ENCODE data around the gene CCBE1. TPM values are rescaled to one million over a fixed set of nuclear protein-coding genes. Genes with fewer than 3 reads are reported as not detected.

CCBE1 gene
- total and polyA plus RNA-seq, 7 donors: 0.23 to 61.1 (median 38.9) TPM

GRCh38 chr18:59696311-59697235, 650 bp downstream of the CCBE1 start:
- TF ChIP-seq POLR2AphosphoS5 (IDR thresholded peaks at IDR 0.05) (peak in 2 of 4 donors; percentile 49 to 63), EP300 (IDR thresholded peaks at IDR 0.05) (no peak)
- intact Hi-C loops (cut with DNase I): loop anchor here (2.0 to 5.0 kb wide), 4 partner anchors 44 to 234 kb away; no protein-coding TSS in a partner anchor
- WGBS, 2 donors: 2 to 3% methylated on average over 79 of the region's 79 CpGs
- Histone ChIP-seq H3K36me3 (no peaks in the 10 kb centered on the region), H3K4me1 (peaks cover 3 to 58% (median 44%) of the 10 kb centered on the region in 4 donors), H3K4me3 (peak overlapping the region; percentile 71 to 95 (median 84)), H3K27me3 (peaks cover 0 to 17% (median 0%) of the 10 kb centered on the region in 3 donors), H3K9me3 (no peaks in the 10 kb centered on the region), H3K27ac (peak overlapping the region in 3 of 4 donors; percentile 85 to 89 (median 86))
- DNase-seq: peak; percentile 78

GRCh38 chr18:59695551-59695950, 1.7 kb downstream of the CCBE1 start:
- Histone ChIP-seq H3K4me3 (peak overlapping the region; percentile 71 to 95 (median 84)), H3K27ac (peak overlapping the region in 3 of 4 donors; percentile 85 to 89 (median 86)), H3K4me1 (peaks cover 3 to 56% (median 44%) of the 10 kb centered on the region in 4 donors), H3K27me3 (peaks cover 0 to 17% (median 0%) of the 10 kb centered on the region in 3 donors), H3K36me3 (no peaks in the 10 kb centered on the region), H3K9me3 (no peaks in the 10 kb centered on the region)
- WGBS, 2 donors: 26 to 65% methylated on average over 8 of the region's 8 CpGs
- TF ChIP-seq CTCF (IDR thresholded peaks at IDR 0.05) (no peak), EP300 (IDR thresholded peaks at IDR 0.05) (peak in 2 of 4 donors; percentile 44 to 50), POLR2A (IDR thresholded peaks at IDR 0.05) (no peak), POLR2AphosphoS5 (IDR thresholded peaks at IDR 0.05) (peak in 1 of 4 donors; percentile 55)
- intact Hi-C loops (cut with DNase I): loop anchor here (5.0 kb wide), 3 partner anchors 43 to 233 kb away; no protein-coding TSS in a partner anchor
- no peak for DNase-seq

- no peaks in the 10 kb centered on the region for H3K36me3 ChIP-seq
- DNase-seq: no peak
- H3K27me3 ChIP-seq: peaks cover 0 to 17% (median 0%) of the 10 kb centered on the region in 3 donors
- H3K9me3 ChIP-seq: no peaks in the 10 kb centered on the region
- no peak for TF ChIP-seq EP300 (IDR thresholded peaks at IDR 0.05)
- no peak for TF ChIP-seq CTCF (IDR thresholded peaks at IDR 0.05)
- no peak for TF ChIP-seq POLR2AphosphoS5 (IDR thresholded peaks at IDR 0.05)
- no peak for TF ChIP-seq POLR2A (IDR thresholded peaks at IDR 0.05)
- peak overlapping the region; percentile 71 to 95 (median 84) for H3K4me3 ChIP-seq
- peaks cover 3 to 56% (median 43%) of the 10 kb centered on the region in 4 donors for H3K4me1 ChIP-seq
- peak overlapping the region in 3 of 4 donors; percentile 85 to 89 (median 86) for H3K27ac ChIP-seq
- WGBS, 2 donors: 65 to 68% methylated on average over 4 of the region's 4 CpGs
- intact Hi-C loops (cut with DNase I): loop anchor here (5.0 kb wide), 3 partner anchors 43 to 233 kb away; no protein-coding TSS in a partner anchor
Observed at GRCh38 chr18:59694824-59695223, 2.4 kb downstream of the CCBE1 start.

- Histone ChIP-seq H3K4me3 (no peak overlapping the region), H3K4me1 (peaks cover 3 to 46% (median 30%) of the 10 kb centered on the region in 4 donors), H3K27ac (peak overlapping the region in 3 of 4 donors; percentile 58 to 89 (median 85)), H3K36me3 (no peaks in the 10 kb centered on the region), H3K27me3 (peaks cover 0 to 10% (median 0%) of the 10 kb centered on the region in 3 donors), H3K9me3 (no peaks in the 10 kb centered on the region)
- intact Hi-C loops (cut with DNase I): no loop called here
- no peak for DNase-seq
- no peak for TF ChIP-seq POLR2A (IDR thresholded peaks at IDR 0.05)
- no peak for TF ChIP-seq CTCF (IDR thresholded peaks at IDR 0.05)
- TF ChIP-seq EP300 (IDR thresholded peaks at IDR 0.05): no peak
- TF ChIP-seq POLR2AphosphoS5 (IDR thresholded peaks at IDR 0.05): no peak
- WGBS, 2 donors: 61 to 69% methylated on average over 4 of the region's 4 CpGs
Observed at GRCh38 chr18:59691996-59692395, 5.2 kb downstream of the CCBE1 start.

GRCh38 chr18:59690996-59691395, 6.2 kb downstream of the CCBE1 start:
- intact Hi-C loops (cut with DNase I): no loop called here
- H3K27me3 ChIP-seq: no peaks in the 10 kb centered on the region
- no peaks in the 10 kb centered on the region for H3K36me3 ChIP-seq
- no peak overlapping the region for H3K4me3 ChIP-seq
- no peak for TF ChIP-seq POLR2A (IDR thresholded peaks at IDR 0.05)
- no peak for TF ChIP-seq CTCF (IDR thresholded peaks at IDR 0.05)
- no peak for TF ChIP-seq EP300 (IDR thresholded peaks at IDR 0.05)
- no peak for TF ChIP-seq POLR2AphosphoS5 (IDR thresholded peaks at IDR 0.05)
- H3K4me1 ChIP-seq: peaks cover 3 to 56% (median 38%) of the 10 kb centered on the region in 4 donors
- DNase-seq: no peak
- peak overlapping the region in 3 of 4 donors; percentile 58 to 86 (median 85) for H3K27ac ChIP-seq
- no peaks in the 10 kb centered on the region for H3K9me3 ChIP-seq
